Naive thymus-derived CD4-positive, alpha-beta T cell (primary cell): ENCODE results near the gene KRTAP6-1. TPM values are rescaled to one million over a fixed set of nuclear protein-coding genes. Genes with fewer than 3 reads are reported as not detected.

Source experiments
- ATAC-seq: fragments of 150-1000 bp; cut with Tn5 transposase; 2 replicates; pipeline ENCODE4 v1.10.0; 2021; ENCODE audit warnings: mild to moderate bottlenecking, moderate library complexity
- CTCF ChIA-PET: fragments of 350-600 bp; sonication (Branson Sonifier 250); formaldehyde crosslinking; loops from one replicate; lab custom pipeline; 2021; ENCODE audit warnings: antibody characterized with exemption; lab: Charles Lee
- POLR2A ChIA-PET: fragments of 350-600 bp; sonication (Branson Sonifier 250); formaldehyde crosslinking; loops from one replicate; lab custom pipeline; 2021; ENCODE audit warnings: antibody characterized with exemption, inconsistent platforms; lab: Charles Lee
- DNase-seq, 9 donors: peaks; one replicate each; pipeline versions ENCODE4 v3.0.0 to v3.0.0-alpha.2; 2020 to 2022; ENCODE audit warnings: mixed read lengths in 1 of 9
- H3K27ac ChIP-seq: one replicate; pipeline ENCODE4 v1.7.0; 2013; ENCODE audit warnings: mild to moderate bottlenecking, low read depth, low read length, moderate library complexity
- H3K27me3 ChIP-seq, 2 donors: one replicate each; pipeline ENCODE4 v1.7.0; 2013; ENCODE audit warnings: low read length in 2 of 2, mild to moderate bottlenecking in 2 of 2, moderate library complexity in 2 of 2; ENCODE audit not compliant: control insufficient read depth in 2 of 2, insufficient read depth in 2 of 2
- H3K36me3 ChIP-seq, 3 experiments: 1 replicate in 2 of 3; 2 replicates in 1 of 3; pipeline ENCODE4 v1.7.0; 2013; ENCODE audit warnings: low read length in 3 of 3, mild to moderate bottlenecking in 3 of 3, moderate library complexity in 1 of 3; ENCODE audit not compliant: insufficient read depth in 3 of 3, control insufficient read depth in 2 of 3
- H3K4me1 ChIP-seq, 2 donors: one replicate each; pipeline ENCODE4 v1.7.0; 2013; ENCODE audit warnings: low read length in 2 of 2, mild to moderate bottlenecking in 2 of 2, moderate library complexity in 1 of 2; ENCODE audit not compliant: control insufficient read depth in 2 of 2, insufficient read depth in 2 of 2
- H3K4me3 ChIP-seq: 2 replicates; pipeline ENCODE4 v1.7.0; 2013; ENCODE audit warnings: mild to moderate bottlenecking, low read length
- H3K9me3 ChIP-seq, 3 experiments: 1 replicate in 2 of 3; 2 replicates in 1 of 3; pipeline ENCODE4 v1.7.0; 2013; ENCODE audit warnings: low read length in 3 of 3; ENCODE audit not compliant: control insufficient read depth in 2 of 3
- H3K27ac Mint-ChIP-seq, 9 donors: one replicate each; pipeline ENCODE4 v1.8.0; 2020 to 2022; ENCODE audit warnings: mixed read lengths in 9 of 9, mild to moderate bottlenecking in 8 of 9, moderate library complexity in 5 of 9, inconsistent platforms in 2 of 9
- H3K27me3 Mint-ChIP-seq, 5 donors: one replicate each; pipeline ENCODE4 v1.8.0; 2021 to 2022; ENCODE audit warnings: mixed read lengths in 5 of 5, mild to moderate bottlenecking in 1 of 5
- H3K36me3 Mint-ChIP-seq, 5 donors: one replicate each; pipeline ENCODE4 v1.8.0; 2020 to 2022; ENCODE audit warnings: mixed read lengths in 5 of 5, mild to moderate bottlenecking in 3 of 5, inconsistent platforms in 1 of 5
- H3K4me1 Mint-ChIP-seq, 7 donors: one replicate each; pipeline ENCODE4 v1.8.0; 2020 to 2022; ENCODE audit warnings: mixed read lengths in 7 of 7, mild to moderate bottlenecking in 3 of 7, inconsistent platforms in 1 of 7
- H3K4me3 Mint-ChIP-seq, 10 donors: one replicate each; pipeline ENCODE4 v1.8.0; 2020 to 2022; ENCODE audit warnings: mild to moderate bottlenecking in 10 of 10, mixed read lengths in 10 of 10, moderate library complexity in 6 of 10, inconsistent platforms in 2 of 10
- H3K9me3 Mint-ChIP-seq, 11 donors: one replicate each; pipeline ENCODE4 v1.8.0; 2020 to 2022; ENCODE audit warnings: mixed read lengths in 11 of 11, mild to moderate bottlenecking in 4 of 11, inconsistent platforms in 1 of 11, moderate library complexity in 1 of 11
- intact Hi-C, 2 donors: fragments of 100-400 bp; cut with micrococcal nuclease; formaldehyde crosslinking; loops; one replicate each; pipeline ENCODE4 v1.15.1; 2023
- polyA plus RNA-seq, 2 donors: library from polyadenylated mRNA; unstranded; fragments of 300-500 nt; fragmentation: Illumina TruSeq; gene quantifications; one replicate each; pipeline ENCODE4 v1.2.3, GENCODE V29; 2021
- total RNA-seq, 6 experiments: library from RNA in 5 of 6; stranded (reverse) in 5 of 6; gene quantifications; 1 replicate in 5 of 6; 2 replicates in 1 of 6; pipeline ENCODE4 v1.2.3 and lab custom pipeline; 2021 to 2026

KRTAP6-1 gene
- total and polyA plus RNA-seq, 7 experiments from 2014 or later = not detected

DNA sequence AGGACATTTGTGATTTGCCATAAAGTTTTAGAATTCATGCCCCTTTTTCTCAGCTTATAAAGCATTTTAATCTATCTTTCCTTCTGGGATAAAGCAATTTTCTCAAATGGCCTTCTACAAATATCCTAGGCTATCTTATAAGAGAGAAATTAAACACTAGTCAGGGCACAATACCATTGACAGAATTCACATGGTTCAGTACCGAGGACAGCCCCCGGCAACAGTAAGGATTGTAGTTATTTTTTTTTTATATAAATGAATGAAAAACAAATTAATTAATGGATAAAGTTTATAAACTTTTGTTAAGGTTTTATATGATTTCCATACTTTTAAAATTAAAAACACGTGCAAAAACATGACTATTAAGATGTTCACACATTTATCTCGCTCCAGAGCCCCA is 14.4 kb upstream of the KRTAP6-1 start:
- ChIA-PET POLR2A (no interaction called here), CTCF (no interaction called here)
- no peak overlapping the region for H3K4me3 ChIP-seq
- Mint-ChIP-seq H3K9me3 (peaks cover 0 to 10% (median 0%) of the 10 kb centered on the region in 11 donors), H3K27me3 (peaks cover 0 to 10% (median 0%) of the 10 kb centered on the region in 5 donors), H3K4me1 (no peaks in the 10 kb centered on the region), H3K36me3 (no peaks in the 10 kb centered on the region), H3K27ac (no peak overlapping the region), H3K4me3 (no peak overlapping the region)
- H3K36me3 ChIP-seq = no peaks in the 10 kb centered on the region
- ATAC-seq (no peak), DNase-seq (no peak)
- no peak overlapping the region for H3K27ac ChIP-seq
- H3K9me3 ChIP-seq = no peaks in the 10 kb centered on the region
- intact Hi-C loops = no loop called here
- no peaks in the 10 kb centered on the region for H3K4me1 ChIP-seq
- H3K27me3 ChIP-seq = no peaks in the 10 kb centered on the region

DNA sequence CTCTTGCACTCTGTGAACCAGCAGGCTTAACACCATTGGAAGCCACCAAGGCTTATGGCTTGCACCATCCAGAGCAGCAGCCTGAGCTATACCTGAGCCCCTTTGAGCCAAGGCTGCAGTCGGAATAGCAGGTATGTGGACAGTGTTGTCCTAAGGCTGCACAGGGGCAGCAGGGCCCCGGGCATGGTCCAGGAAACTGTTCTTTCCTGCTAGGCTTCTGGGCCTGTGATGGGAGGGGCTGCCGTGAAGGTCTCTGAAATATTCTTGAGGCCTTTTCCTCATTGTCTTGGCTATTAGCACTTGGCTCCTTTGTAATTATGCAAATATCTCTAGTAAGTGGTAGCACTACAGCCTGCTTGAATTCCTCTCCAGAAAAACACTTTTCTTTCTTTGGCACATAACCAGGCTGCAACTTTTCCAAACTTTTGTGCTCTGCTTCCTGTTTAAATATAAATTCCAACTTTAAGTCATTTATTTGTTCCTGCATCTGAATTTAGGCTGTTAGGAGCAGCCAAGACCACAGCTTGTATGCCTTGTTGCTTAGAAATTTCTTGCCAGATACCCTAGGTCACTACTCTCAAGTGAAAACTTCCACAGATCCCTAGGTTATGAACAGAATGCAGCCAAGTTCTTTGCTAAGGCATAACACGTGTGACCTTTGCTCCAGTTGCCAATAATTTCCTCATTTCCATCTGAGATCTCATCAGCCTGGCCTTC is 11.9 kb upstream of the KRTAP6-1 start:
- no peaks in the 10 kb centered on the region for H3K4me1 Mint-ChIP-seq
- no peak overlapping the region for H3K27ac Mint-ChIP-seq
- POLR2A ChIA-PET = no interaction called here

DNA sequence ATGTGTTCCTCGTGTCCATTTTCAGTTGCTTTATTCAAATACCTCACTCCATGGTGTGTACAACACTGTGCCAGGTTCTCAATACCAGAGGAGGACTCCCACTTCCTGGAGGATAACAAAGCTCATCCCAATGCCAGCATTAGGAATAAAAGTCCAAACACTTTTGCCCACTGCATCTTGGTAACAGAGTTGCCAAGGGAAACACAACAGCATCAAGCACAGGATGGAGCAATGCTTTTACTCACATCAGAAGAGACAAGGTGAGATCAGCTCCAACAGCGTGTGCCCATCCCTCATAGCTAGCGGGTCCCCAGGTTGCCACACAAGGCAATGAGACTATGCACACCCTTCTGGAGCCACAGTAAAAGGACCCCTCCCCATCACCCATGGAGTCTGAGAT is 9.6 kb upstream of the KRTAP6-1 start:
- ATAC-seq (no peak), DNase-seq (no peak)
- peaks cover 0 to 6% (median 0%) of the 10 kb centered on the region in 11 donors for H3K9me3 Mint-ChIP-seq
- intact Hi-C loops = no loop called here
- ChIA-PET CTCF (no interaction called here), POLR2A (no interaction called here)
- no peak overlapping the region for H3K27ac ChIP-seq
- no peaks in the 10 kb centered on the region for H3K36me3 Mint-ChIP-seq
- no peaks in the 10 kb centered on the region for H3K4me1 Mint-ChIP-seq
- no peaks in the 10 kb centered on the region for H3K4me1 ChIP-seq
- no peaks in the 10 kb centered on the region for H3K9me3 ChIP-seq
- peaks cover 0 to 3% (median 0%) of the 10 kb centered on the region in 5 donors for H3K27me3 Mint-ChIP-seq
- no peak overlapping the region for H3K4me3 Mint-ChIP-seq
- no peak overlapping the region for H3K4me3 ChIP-seq
- no peaks in the 10 kb centered on the region for H3K27me3 ChIP-seq
- no peak overlapping the region for H3K27ac Mint-ChIP-seq
- H3K36me3 ChIP-seq = no peaks in the 10 kb centered on the region

More for the DNA sequence above, 11.9 kb upstream of the KRTAP6-1 start:
- no peak overlapping the region for H3K27ac ChIP-seq
- H3K4me3 ChIP-seq = no peak overlapping the region
- no peaks in the 10 kb centered on the region for H3K36me3 Mint-ChIP-seq
- no peaks in the 10 kb centered on the region for H3K36me3 ChIP-seq
- no peaks in the 10 kb centered on the region for H3K4me1 ChIP-seq
- H3K9me3 ChIP-seq = no peaks in the 10 kb centered on the region
- H3K9me3 Mint-ChIP-seq = peaks cover 0 to 6% (median 0%) of the 10 kb centered on the region in 11 donors
- ATAC-seq = no peak
- no peak overlapping the region for H3K4me3 Mint-ChIP-seq
- peaks cover 0 to 3% (median 0%) of the 10 kb centered on the region in 5 donors for H3K27me3 Mint-ChIP-seq
- intact Hi-C loops = no loop called here
- no peaks in the 10 kb centered on the region for H3K27me3 ChIP-seq
- DNase-seq = no peak
- CTCF ChIA-PET = no interaction called here

DNA sequence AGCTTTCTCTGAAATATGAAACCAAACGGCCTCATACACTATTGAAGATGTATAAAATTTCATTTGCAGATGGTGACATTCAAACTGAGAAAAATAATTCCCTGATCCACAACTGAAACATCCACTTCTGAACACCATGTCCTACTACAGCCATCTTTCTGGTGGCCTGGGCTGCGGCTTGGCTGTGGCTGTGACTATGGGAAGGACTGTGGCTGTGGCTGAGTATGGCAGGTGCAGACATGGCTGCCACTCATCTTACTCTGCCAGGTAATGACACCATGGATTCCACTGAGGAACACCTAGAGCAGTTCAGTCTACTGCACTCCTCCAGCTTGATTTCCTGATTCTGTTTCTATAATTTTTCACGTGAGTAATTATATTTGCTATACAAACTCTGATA is 6.8 kb upstream of the KRTAP6-1 start, which contains the start of gene KRTAP20-4:
Gene KRTAP20-4, plus strand, starts transcription at position 106 of the 400 bp plus-strand sequence.
- Mint-ChIP-seq H3K27me3 (no peaks in the 10 kb centered on the region), H3K9me3 (peaks cover 0 to 6% (median 0%) of the 10 kb centered on the region in 11 donors), H3K4me1 (no peaks in the 10 kb centered on the region), H3K27ac (no peak within 1 kb of the TSS), H3K36me3 (no peaks in the 10 kb centered on the region), H3K4me3 (no peak within 1 kb of the TSS)
- no peaks in the 10 kb centered on the region for H3K4me1 ChIP-seq
- CTCF ChIA-PET = no interaction called here
- no peak within 1 kb of the TSS for H3K27ac ChIP-seq
- no peaks in the 10 kb centered on the region for H3K27me3 ChIP-seq
- no peaks in the 10 kb centered on the region for H3K9me3 ChIP-seq
- H3K36me3 ChIP-seq = no peaks in the 10 kb centered on the region
- ATAC-seq = no peak
- POLR2A ChIA-PET = no interaction called here
- intact Hi-C loops = no loop called here
- no peak within 1 kb of the TSS for H3K4me3 ChIP-seq
- DNase-seq = no peak

DNA sequence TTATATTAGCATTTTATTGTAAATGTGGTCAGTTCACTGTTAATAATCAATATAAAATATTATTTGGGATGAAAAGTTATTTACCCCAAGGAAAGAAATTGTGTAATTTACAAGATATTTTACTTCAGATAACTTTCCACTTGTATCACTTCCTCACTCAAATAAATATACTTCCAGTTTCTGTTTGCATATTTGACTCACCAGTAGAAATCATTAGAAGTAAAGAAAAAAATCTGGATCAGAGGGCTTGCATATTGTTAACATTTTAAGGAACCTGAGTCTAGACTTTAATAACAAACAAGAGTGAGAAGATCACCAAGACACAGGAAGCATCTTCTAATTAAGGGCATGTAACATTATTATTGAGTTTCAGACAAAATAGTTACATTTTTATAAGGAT is 6.3 kb upstream of the KRTAP6-1 start:
- Mint-ChIP-seq H3K4me3 (no peak overlapping the region), H3K36me3 (no peaks in the 10 kb centered on the region), H3K27me3 (no peaks in the 10 kb centered on the region), H3K27ac (no peak overlapping the region), H3K9me3 (peaks cover 0 to 6% (median 0%) of the 10 kb centered on the region in 11 donors), H3K4me1 (no peaks in the 10 kb centered on the region)
- intact Hi-C loops = no loop called here
- Histone ChIP-seq H3K9me3 (no peaks in the 10 kb centered on the region), H3K27ac (no peak overlapping the region), H3K4me3 (no peak overlapping the region), H3K27me3 (no peaks in the 10 kb centered on the region), H3K4me1 (no peaks in the 10 kb centered on the region), H3K36me3 (no peaks in the 10 kb centered on the region)
- ChIA-PET POLR2A (no interaction called here), CTCF (no interaction called here)
- DNase-seq (no peak), ATAC-seq (no peak)

DNA sequence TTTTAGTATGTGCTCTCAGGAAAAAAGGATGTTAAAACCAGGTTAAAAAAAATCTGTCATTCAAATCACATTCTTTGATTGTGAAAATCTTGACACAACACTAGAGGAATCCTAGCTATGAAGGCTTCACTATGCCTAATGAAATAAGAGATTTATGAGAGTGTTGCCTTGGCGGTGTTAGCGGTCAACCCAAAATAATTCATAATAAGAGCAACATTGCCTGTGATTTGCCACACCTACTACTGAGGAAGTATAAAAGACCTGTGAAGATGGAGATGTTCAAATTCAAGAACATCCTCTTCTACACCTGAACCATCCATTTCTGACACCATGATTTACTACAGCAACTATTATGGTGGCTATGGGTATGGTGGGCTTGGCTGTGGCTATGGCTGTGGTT is 2.4 kb upstream of the KRTAP6-1 start, which contains the start of gene KRTAP20-1:
Gene KRTAP20-1, plus strand, starts transcription at position 301 of the 400 bp plus-strand sequence. Its CDS starts 30 bp downstream, at position 331.
- no peak within 1 kb of the TSS for H3K4me3 ChIP-seq
- ATAC-seq = no peak
- intact Hi-C loops = no loop called here
- H3K36me3 Mint-ChIP-seq = no peaks in the 10 kb centered on the region
- H3K27ac Mint-ChIP-seq = no peak within 1 kb of the TSS
- H3K27me3 ChIP-seq = no peaks in the 10 kb centered on the region
- POLR2A ChIA-PET = no interaction called here
- no peak within 1 kb of the TSS for H3K27ac ChIP-seq
- no peaks in the 10 kb centered on the region for H3K36me3 ChIP-seq
- H3K4me1 Mint-ChIP-seq = no peaks in the 10 kb centered on the region
- no peaks in the 10 kb centered on the region for H3K27me3 Mint-ChIP-seq
- no peak for DNase-seq
- no peaks in the 10 kb centered on the region for H3K9me3 ChIP-seq
- H3K4me3 Mint-ChIP-seq = no peak within 1 kb of the TSS
- peaks cover 0 to 3% (median 0%) of the 10 kb centered on the region in 11 donors for H3K9me3 Mint-ChIP-seq
- H3K4me1 ChIP-seq = no peaks in the 10 kb centered on the region
- CTCF ChIA-PET = no interaction called here

DNA sequence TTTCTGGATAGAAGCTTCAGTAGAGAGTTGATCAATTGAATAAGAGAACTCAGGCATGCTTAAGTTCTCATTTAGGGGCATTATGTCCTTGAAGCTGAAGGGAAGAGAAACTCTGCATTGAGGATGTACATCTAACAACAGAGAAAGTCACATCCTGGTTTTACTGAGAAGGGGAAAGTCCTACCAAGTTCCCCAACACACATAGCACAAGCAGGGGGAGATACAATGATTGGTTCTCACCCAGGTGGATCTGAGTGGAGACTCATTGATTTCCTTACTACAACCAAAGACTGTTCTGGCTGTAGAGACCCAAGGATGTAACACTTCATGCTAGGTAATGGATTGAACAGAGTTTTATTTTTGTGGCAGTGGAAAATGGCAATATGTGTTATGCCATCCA is 1.5 kb upstream of the KRTAP6-1 start:
- Mint-ChIP-seq H3K4me3 (no peak overlapping the region), H3K36me3 (no peaks in the 10 kb centered on the region), H3K4me1 (no peaks in the 10 kb centered on the region), H3K27ac (no peak overlapping the region), H3K9me3 (peaks cover 0 to 4% (median 1%) of the 10 kb centered on the region in 11 donors), H3K27me3 (no peaks in the 10 kb centered on the region)
- intact Hi-C loops = no loop called here
- Histone ChIP-seq H3K9me3 (no peaks in the 10 kb centered on the region), H3K27ac (no peak overlapping the region), H3K4me1 (no peaks in the 10 kb centered on the region), H3K36me3 (no peaks in the 10 kb centered on the region), H3K4me3 (no peak overlapping the region), H3K27me3 (no peaks in the 10 kb centered on the region)
- ChIA-PET CTCF (no interaction called here), POLR2A (no interaction called here)
- DNase-seq = no peak
- ATAC-seq = no peak
